Adipose tissue (tissue), 3 donors: ENCODE results near the gene ARL8B. TPM values are rescaled to one million over a fixed set of nuclear protein-coding genes. Genes with fewer than 3 reads are reported as not detected.
"Not testable (repeated sequence)": the region's sequence is repeated elsewhere in the genome, so short reads cannot be mapped to it uniquely, and the experiment has no call there.

Source experiments
- H3K27ac ChIP-seq: one replicate; pipeline ENCODE4 v1.5.1; 2013; ENCODE audit warnings: low read depth, low read length
- WGBS, 3 donors: extraction: QIAGEN DNeasy Blood & Tissue Kit; methylation state at CpG; one replicate each; pipeline ENCODE4 v1.1.7; 2013; 5-methylcytosine and 5-hydroxymethylcytosine counted together
- polyA plus RNA-seq, 3 donors: library from polyadenylated mRNA; stranded (reverse); fragments of 200-250 nt; gene quantifications; one replicate each; pipeline ENCODE4 v1.2.3, GENCODE V29; 2013
- donor health status: healthy with polysubstance abuse.
- donor health status: Bipolar disorder and iron deficiency.
- donor health status: healthy.

The ARL8B gene
- polyA plus RNA-seq, 3 donors, result 19.3 to 43.9 (median 36.9) TPM

- WGBS, 3 donors, result 91 to 97% (median 96%) methylated on average over 5 of the region's 5 CpGs
- no peak overlapping the region for H3K27ac ChIP-seq
Observed at GRCh38 chr3:5170975-5171374, 48.9 kb downstream of the ARL8B start.

- H3K27ac ChIP-seq, result no peak overlapping the region
- WGBS, 3 donors, result 91 to 93% (median 92%) methylated on average over 4 of the region's 4 CpGs
Observed at GRCh38 chr3:5172018-5172417, 49.9 kb downstream of the ARL8B start.

- WGBS, 3 donors, result 91 to 92% (median 92%) methylated on average over 2 of the region's 2 CpGs
Observed at GRCh38 chr3:5179036-5179435, 56.9 kb downstream of the ARL8B start.

GRCh38 chr3:5181469-5182141, 59.5 kb downstream of the ARL8B start:
- H3K27ac ChIP-seq, result no peak overlapping the region
- WGBS, 3 donors, result 65 to 88% (median 67%) methylated on average over 2 of the region's 2 CpGs

More at GRCh38 chr3:5179036-5179435, 56.9 kb downstream of the ARL8B start:
- H3K27ac ChIP-seq, result not testable (repeated sequence)

GRCh38 chr3:5183714-5184113, 61.6 kb downstream of the ARL8B start:
- WGBS, 3 donors, result 73 to 92% (median 82%) methylated on average over 12 of the region's 12 CpGs
- not testable (repeated sequence) for H3K27ac ChIP-seq

- 44 to 56% (median 44%) methylated on average over 6 of the region's 6 CpGs for WGBS, 3 donors
Observed at GRCh38 chr3:5184499-5184898, 62.4 kb downstream of the ARL8B start.

GRCh38 chr3:5185093-5185673, 63.1 kb downstream of the ARL8B start:
- WGBS, 3 donors, result 56 to 76% (median 76%) methylated on average over 5 of the region's 5 CpGs
- H3K27ac ChIP-seq, result no peak overlapping the region

More at GRCh38 chr3:5184499-5184898, 62.4 kb downstream of the ARL8B start:
- no peak overlapping the region for H3K27ac ChIP-seq

GRCh38 chr3:5186089-5186857, 64.2 kb downstream of the ARL8B start:
- H3K27ac ChIP-seq, result no peak overlapping the region
- 26 to 47% (median 42%) methylated on average over 6 of the region's 6 CpGs for WGBS, 3 donors

GRCh38 chr3:5186858-5187155, 64.7 kb downstream of the ARL8B start:
- peak overlapping the region; percentile 70 for H3K27ac ChIP-seq
- 5 to 6% (median 6%) methylated on average over 8 of the region's 8 CpGs for WGBS, 3 donors

- peak within 1 kb of the TSS; percentile 70 for H3K27ac ChIP-seq
- 0% methylated on average over 69 to 78 of the region's 78 CpGs for WGBS, 3 donors
Observed at GRCh38 chr3:5187156-5187919, 65.2 kb downstream of the ARL8B start, which contains the start of gene EDEM1. TSS of gene EDEM1 (plus strand) at chr3:5187707. CDS start at chr3:5187806, 99 bp downstream.

- peak overlapping the region; percentile 70 for H3K27ac ChIP-seq
- WGBS, 3 donors, result 0 to 1% (median 1%) methylated on average over 50 to 66 of the region's 66 CpGs
Observed at GRCh38 chr3:5187920-5188418, 65.9 kb downstream of the ARL8B start.

- 3 to 4% (median 4%) methylated on average over 19 to 26 of the region's 26 CpGs for WGBS, 3 donors
- H3K27ac ChIP-seq, result peak overlapping the region; percentile 70
Observed at GRCh38 chr3:5188419-5189221, 66.5 kb downstream of the ARL8B start.

GRCh38 chr3:5190147-5190791, 68.2 kb downstream of the ARL8B start:
- 49 to 70% (median 64%) methylated on average over 7 of the region's 7 CpGs for WGBS, 3 donors
- no peak overlapping the region for H3K27ac ChIP-seq

- 52 to 80% (median 75%) methylated on average over 5 of the region's 5 CpGs for WGBS, 3 donors
- no peak overlapping the region for H3K27ac ChIP-seq
Observed at GRCh38 chr3:5191555-5192304, 69.6 kb downstream of the ARL8B start.

- 87 to 94% (median 90%) methylated on average over 3 of the region's 3 CpGs for WGBS, 3 donors
- H3K27ac ChIP-seq, result no peak overlapping the region
Observed at GRCh38 chr3:5192571-5193365, 70.7 kb downstream of the ARL8B start.

GRCh38 chr3:5194341-5194740, 72.2 kb downstream of the ARL8B start:
- whole genome bisulfite sequencing, 3 donors, result 61 to 74% (median 67%) methylated on average over 2 of the region's 2 CpGs
- no peak overlapping the region for H3K27ac ChIP-seq
